ENCODE data around the gene TRIM66. TPM values are rescaled to one million over a fixed set of nuclear protein-coding genes. Genes with fewer than 3 reads are reported as not detected.

TRIM66 gene
- total RNA-seq, 1 donor from 2014 or later: 7.3 TPM

- DNase-seq (ENCODE audit: low read depth): peak; percentile 55
- Histone ChIP-seq H3K4me2 (ENCODE audit: low read length) (peak overlapping the region; percentile 73), H2AFZ (ENCODE audit: low read depth, low read length) (peak overlapping the region; percentile 65)
Measured at GRCh38 chr11:8649361-8649760, 33.1 kb downstream of the TRIM66 start.

GRCh38 chr11:8646873-8647272 is 35.6 kb downstream of the TRIM66 start:
- Histone ChIP-seq H2AFZ (ENCODE audit: low read depth, low read length) (no peak overlapping the region), H3K27ac (ENCODE audit: low read depth, low read length) (no peak overlapping the region), H3K9ac (ENCODE audit: low read length) (no peak overlapping the region), H3K9me3 (ENCODE audit: insufficient read depth, low read depth, low read length) (no peaks in the 10 kb centered on the region), H3K36me3 (ENCODE audit: insufficient read depth, low read length) (peaks cover 11% of the 10 kb centered on the region), H3K4me2 (ENCODE audit: low read length) (no peak overlapping the region), H3K79me2 (ENCODE audit: insufficient read depth, low read length) (no peaks in the 10 kb centered on the region), H3K27me3 (ENCODE audit: insufficient read depth, low read length) (no peaks in the 10 kb centered on the region), H4K20me1 (ENCODE audit: insufficient read depth, low read length) (no peaks in the 10 kb centered on the region), H3K4me3 (ENCODE audit: insufficient read depth, low read depth, low read length) (no peak overlapping the region), H3K4me1 (ENCODE audit: insufficient read depth, low read length) (peaks cover 13% of the 10 kb centered on the region)
- peaks cover 16% of the 10 kb centered on the region for H3K36me3 Mint-ChIP-seq (ENCODE audit: low read depth, unreplicated experiment)
- H3K4me3 Mint-ChIP-seq (ENCODE audit: unreplicated experiment): no peak overlapping the region
- no peak for TF ChIP-seq CTCF (IDR thresholded peaks at IDR 0.05; ENCODE audit: insufficient read depth, low read depth, low read length)
- no peak for TF ChIP-seq EZH2 (IDR thresholded peaks at IDR 0.05; ENCODE audit: insufficient read depth, low read length)
- peaks cover 8% of the 10 kb centered on the region for H3K4me1 Mint-ChIP-seq (ENCODE audit: low read depth, unreplicated experiment)
- no peaks in the 10 kb centered on the region for H3K27me3 Mint-ChIP-seq (ENCODE audit: low read depth, unreplicated experiment)
- no peak overlapping the region for H3K27ac Mint-ChIP-seq (ENCODE audit: unreplicated experiment)
- no peaks in the 10 kb centered on the region for H3K9me3 Mint-ChIP-seq (ENCODE audit: unreplicated experiment)
- no peak for FAIRE-seq
- no peak for DNase-seq (ENCODE audit: low read depth)

More at GRCh38 chr11:8649361-8649760, 33.1 kb downstream of the TRIM66 start:
- Histone ChIP-seq H3K27ac (ENCODE audit: low read depth, low read length) (peak overlapping the region; percentile 32), H3K4me1 (ENCODE audit: insufficient read depth, low read length) (peaks cover 19% of the 10 kb centered on the region), H3K9ac (ENCODE audit: low read length) (peak overlapping the region; percentile 29), H3K4me3 (ENCODE audit: insufficient read depth, low read depth, low read length) (peak overlapping the region; percentile 13), H3K36me3 (ENCODE audit: insufficient read depth, low read length) (peaks cover 8% of the 10 kb centered on the region), H3K27me3 (ENCODE audit: insufficient read depth, low read length) (no peaks in the 10 kb centered on the region), H4K20me1 (ENCODE audit: insufficient read depth, low read length) (no peaks in the 10 kb centered on the region), H3K9me3 (ENCODE audit: insufficient read depth, low read depth, low read length) (no peaks in the 10 kb centered on the region), H3K79me2 (ENCODE audit: insufficient read depth, low read length) (no peaks in the 10 kb centered on the region)
- Mint-ChIP-seq H3K9me3 (ENCODE audit: unreplicated experiment) (peaks cover 4% of the 10 kb centered on the region), H3K27me3 (ENCODE audit: low read depth, unreplicated experiment) (no peaks in the 10 kb centered on the region), H3K4me1 (ENCODE audit: low read depth, unreplicated experiment) (peaks cover 15% of the 10 kb centered on the region), H3K27ac (ENCODE audit: unreplicated experiment) (peak overlapping the region; percentile 59), H3K36me3 (ENCODE audit: low read depth, unreplicated experiment) (peaks cover 14% of the 10 kb centered on the region), H3K4me3 (ENCODE audit: unreplicated experiment) (no peak overlapping the region)
- no peak for FAIRE-seq
- TF ChIP-seq EZH2 (IDR thresholded peaks at IDR 0.05; ENCODE audit: insufficient read depth, low read length): no peak
- TF ChIP-seq CTCF (IDR thresholded peaks at IDR 0.05; ENCODE audit: insufficient read depth, low read depth, low read length): no peak

DNA sequence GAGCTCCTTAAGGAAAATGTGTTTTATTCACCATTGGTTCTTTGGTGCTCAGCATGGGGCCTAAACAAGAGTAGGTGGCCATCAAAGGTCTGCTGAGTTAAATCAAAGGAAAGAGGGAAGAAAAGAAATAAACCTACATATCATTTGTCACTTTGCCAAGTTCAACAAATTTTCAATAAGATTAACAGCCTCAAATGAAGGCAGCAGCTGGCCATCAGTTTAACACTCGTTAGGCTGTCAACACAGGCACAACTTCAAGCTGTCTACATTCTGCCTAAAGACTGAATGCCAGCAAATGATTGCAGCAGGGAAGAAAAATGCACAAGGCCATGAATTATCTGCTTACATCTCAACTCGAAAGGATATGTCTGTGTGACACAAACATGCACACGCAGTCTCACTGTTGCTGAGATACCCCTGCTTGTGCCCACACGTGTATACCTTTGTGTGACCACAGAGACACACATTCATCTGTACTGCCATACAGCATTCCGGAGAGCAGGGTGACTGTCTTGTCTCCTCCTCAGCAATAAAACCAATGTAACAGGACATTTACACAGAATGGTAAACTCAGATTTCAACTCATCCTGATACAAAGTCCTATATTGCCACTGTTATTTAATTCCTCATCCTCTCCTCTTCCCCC is 40.1 kb downstream of the TRIM66 start:
- Histone ChIP-seq H4K20me1 (ENCODE audit: insufficient read depth, low read length) (no peaks in the 10 kb centered on the region), H3K9ac (ENCODE audit: low read length) (no peak overlapping the region), H3K79me2 (ENCODE audit: insufficient read depth, low read length) (no peaks in the 10 kb centered on the region), H3K27me3 (ENCODE audit: insufficient read depth, low read length) (no peaks in the 10 kb centered on the region), H3K9me3 (ENCODE audit: insufficient read depth, low read depth, low read length) (no peaks in the 10 kb centered on the region), H3K27ac (ENCODE audit: low read depth, low read length) (no peak overlapping the region), H3K4me3 (ENCODE audit: insufficient read depth, low read depth, low read length) (no peak overlapping the region), H3K36me3 (ENCODE audit: insufficient read depth, low read length) (peaks cover 11% of the 10 kb centered on the region), H3K4me2 (ENCODE audit: low read length) (no peak overlapping the region), H3K4me1 (ENCODE audit: insufficient read depth, low read length) (peaks cover 6% of the 10 kb centered on the region), H2AFZ (ENCODE audit: low read depth, low read length) (no peak overlapping the region)
- DNase-seq (ENCODE audit: low read depth) (no peak), FAIRE-seq (no peak)
- no peak for TF ChIP-seq CTCF (IDR thresholded peaks at IDR 0.05; ENCODE audit: insufficient read depth, low read depth, low read length)
- no peak for TF ChIP-seq EZH2 (IDR thresholded peaks at IDR 0.05; ENCODE audit: insufficient read depth, low read length)
- peaks cover 25% of the 10 kb centered on the region for H3K36me3 Mint-ChIP-seq (ENCODE audit: low read depth, unreplicated experiment)
- H3K27ac Mint-ChIP-seq (ENCODE audit: unreplicated experiment): no peak overlapping the region
- no peaks in the 10 kb centered on the region for H3K9me3 Mint-ChIP-seq (ENCODE audit: unreplicated experiment)
- no peaks in the 10 kb centered on the region for H3K27me3 Mint-ChIP-seq (ENCODE audit: low read depth, unreplicated experiment)
- no peak overlapping the region for H3K4me3 Mint-ChIP-seq (ENCODE audit: unreplicated experiment)
- peaks cover 9% of the 10 kb centered on the region for H3K4me1 Mint-ChIP-seq (ENCODE audit: low read depth, unreplicated experiment)

Data from astrocyte (in vitro differentiated cells and primary cell).